ENCODE data around the gene PRKCH.
A peak's percentile ranks its signal among the peaks of the same experiment; 100 is the strongest.

Gene PRKCH

GRCh38 chr14:61551384-61551783 is 230.0 kb downstream of the PRKCH start:
- H3K27me3 ChIP-seq (ENCODE audit: insufficient read depth, poor library complexity, severe bottlenecking) = no peaks in the 10 kb centered on the region
- no peak overlapping the region for H3K27ac ChIP-seq (replicated peaks)
- H3K4me3 ChIP-seq (replicated peaks; ENCODE audit: insufficient read depth, low read length) = no peak overlapping the region
- no peak for TF ChIP-seq SPI1 (IDR thresholded peaks at IDR 0.05; ENCODE audit: borderline replicate concordance, low read depth)
- TF ChIP-seq POLR2AphosphoS5 (IDR thresholded peaks at IDR 0.05; ENCODE audit: low read depth) = no peak
- TF ChIP-seq CTCF (IDR thresholded peaks at IDR 0.05; ENCODE audit: insufficient read depth, low read length) = no peak
- DNase-seq (ENCODE audit: low read depth in 1 of 2, low spot score in 1 of 2) = no peak

GRCh38 chr14:61552241-61552640 is 230.9 kb downstream of the PRKCH start:
- Histone ChIP-seq H3K27ac (replicated peaks) (peak overlapping the region; percentile 71; the same call in 1 of the 2 replicates), H3K4me3 (replicated peaks; ENCODE audit: insufficient read depth, low read length) (no peak overlapping the region), H3K27me3 (ENCODE audit: insufficient read depth, poor library complexity, severe bottlenecking) (no peaks in the 10 kb centered on the region)
- DNase-seq (ENCODE audit: low read depth in 1 of 2, low spot score in 1 of 2) = no peak
- TF ChIP-seq GABPA (IDR thresholded peaks at IDR 0.05; ENCODE audit: low read depth) (no peak), POLR2AphosphoS5 (IDR thresholded peaks at IDR 0.05; ENCODE audit: low read depth) (no peak), REST (IDR thresholded peaks at IDR 0.05; ENCODE audit: insufficient replicate concordance, low read depth) (no peak), SPI1 (IDR thresholded peaks at IDR 0.05; ENCODE audit: borderline replicate concordance, low read depth) (no peak)

- H3K27me3 ChIP-seq (ENCODE audit: insufficient read depth, poor library complexity, severe bottlenecking) = no peaks in the 10 kb centered on the region
- no peak for DNase-seq (ENCODE audit: low read depth in 1 of 2, low spot score in 1 of 2)
- no peak for TF ChIP-seq CTCF (IDR thresholded peaks at IDR 0.05; ENCODE audit: insufficient read depth, low read length)
- no peak for TF ChIP-seq GABPA (IDR thresholded peaks at IDR 0.05; ENCODE audit: low read depth)
- TF ChIP-seq SPI1 (IDR thresholded peaks at IDR 0.05; ENCODE audit: borderline replicate concordance, low read depth) = no peak
- no peak for TF ChIP-seq POLR2AphosphoS5 (IDR thresholded peaks at IDR 0.05; ENCODE audit: low read depth)
- no peak for TF ChIP-seq REST (IDR thresholded peaks at IDR 0.05; ENCODE audit: insufficient replicate concordance, low read depth)
- H3K27ac ChIP-seq (replicated peaks) = no peak overlapping the region
- H3K4me3 ChIP-seq (replicated peaks; ENCODE audit: insufficient read depth, low read length) = no peak overlapping the region
These were observed 232.6 kb downstream of the PRKCH start for GRCh38 chr14:61553730-61554641.

- DNase-seq (ENCODE audit: low read depth in 1 of 2, low spot score in 1 of 2) = no peak
- TF ChIP-seq POLR2AphosphoS5 (IDR thresholded peaks at IDR 0.05; ENCODE audit: low read depth) (no peak), REST (IDR thresholded peaks at IDR 0.05; ENCODE audit: insufficient replicate concordance, low read depth) (no peak), CTCF (IDR thresholded peaks at IDR 0.05; ENCODE audit: insufficient read depth, low read length) (no peak), GABPA (IDR thresholded peaks at IDR 0.05; ENCODE audit: low read depth) (no peak), SPI1 (IDR thresholded peaks at IDR 0.05; ENCODE audit: borderline replicate concordance, low read depth) (no peak)
- no peaks in the 10 kb centered on the region for H3K27me3 ChIP-seq (ENCODE audit: insufficient read depth, poor library complexity, severe bottlenecking)
- H3K4me3 ChIP-seq (replicated peaks; ENCODE audit: insufficient read depth, low read length) = no peak overlapping the region
- H3K27ac ChIP-seq (replicated peaks) = no peak overlapping the region
These were observed 233.9 kb downstream of the PRKCH start for GRCh38 chr14:61555056-61555838.
